Gastrocnemius medialis (tissue), 4 donors: ENCODE measurements around the gene STK39.

ENCODE experiments used
- POLR2A ChIP-seq, 2 donors: fragments of 450-650 bp; IDR thresholded peaks; one replicate each; pipeline ENCODE4 v1.6.1; 2017; ENCODE audit warnings: antibody characterized with exemption in 2 of 2, mild to moderate bottlenecking in 2 of 2, moderate library complexity in 2 of 2
- TF ChIP-seq, protein P1 (sequence below), 5 experiments: fragments of 450-650 bp in 3 of 5; fragments of 200-600 bp in 2 of 5; sonication (generic) in 2 of 5; IDR thresholded peaks in 4 of 5; conservative IDR thresholded peaks in 1 of 5; 1 replicate in 4 of 5; 2 replicates in 1 of 5; pipeline ENCODE4 v1.5.1; 2016 to 2019; ENCODE audit warnings: antibody characterized with exemption in 5 of 5, mild to moderate bottlenecking in 3 of 5, moderate library complexity in 3 of 5

DNA sequence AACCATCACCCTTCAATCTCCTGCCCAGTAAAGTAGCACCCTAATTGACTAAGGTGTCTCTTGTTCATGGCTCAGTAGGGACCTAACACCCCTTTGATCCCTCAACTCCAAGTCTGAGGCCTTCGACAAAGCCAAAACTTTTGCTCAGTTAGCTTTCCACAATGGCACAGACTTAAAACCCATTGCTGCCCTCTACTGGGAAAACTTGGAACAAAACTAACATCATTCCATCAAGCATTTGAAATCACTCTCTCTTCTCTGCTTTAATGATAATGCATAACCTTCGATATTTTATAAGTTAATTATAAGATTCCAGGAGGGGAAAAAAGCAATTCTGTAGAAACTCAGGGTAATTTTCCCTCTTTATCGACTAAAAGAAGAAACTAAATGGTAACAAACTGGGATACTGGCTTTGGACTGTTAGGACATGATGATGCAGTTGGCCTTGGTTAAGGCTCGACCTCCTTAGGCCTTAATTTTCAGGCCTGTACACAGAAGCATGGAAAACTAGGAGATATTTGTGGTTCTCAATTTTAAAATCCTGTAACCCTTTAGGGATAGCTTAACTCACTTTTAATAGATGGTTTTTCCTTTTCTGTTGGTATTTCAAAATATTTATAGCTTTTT is 127.8 kb downstream of the STK39 start:
- TF ChIP-seq, protein P1, sequence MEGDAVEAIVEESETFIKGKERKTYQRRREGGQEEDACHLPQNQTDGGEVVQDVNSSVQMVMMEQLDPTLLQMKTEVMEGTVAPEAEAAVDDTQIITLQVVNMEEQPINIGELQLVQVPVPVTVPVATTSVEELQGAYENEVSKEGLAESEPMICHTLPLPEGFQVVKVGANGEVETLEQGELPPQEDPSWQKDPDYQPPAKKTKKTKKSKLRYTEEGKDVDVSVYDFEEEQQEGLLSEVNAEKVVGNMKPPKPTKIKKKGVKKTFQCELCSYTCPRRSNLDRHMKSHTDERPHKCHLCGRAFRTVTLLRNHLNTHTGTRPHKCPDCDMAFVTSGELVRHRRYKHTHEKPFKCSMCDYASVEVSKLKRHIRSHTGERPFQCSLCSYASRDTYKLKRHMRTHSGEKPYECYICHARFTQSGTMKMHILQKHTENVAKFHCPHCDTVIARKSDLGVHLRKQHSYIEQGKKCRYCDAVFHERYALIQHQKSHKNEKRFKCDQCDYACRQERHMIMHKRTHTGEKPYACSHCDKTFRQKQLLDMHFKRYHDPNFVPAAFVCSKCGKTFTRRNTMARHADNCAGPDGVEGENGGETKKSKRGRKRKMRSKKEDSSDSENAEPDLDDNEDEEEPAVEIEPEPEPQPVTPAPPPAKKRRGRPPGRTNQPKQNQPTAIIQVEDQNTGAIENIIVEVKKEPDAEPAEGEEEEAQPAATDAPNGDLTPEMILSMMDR (IDR thresholded peaks at IDR 0.05 in 4 of 5, conservative IDR thresholded peaks at IDR 0.05 in 1 of 5), result peak in 4 of 5 experiments; percentile 32 to 57 (median 52)
- TF ChIP-seq POLR2A (IDR thresholded peaks at IDR 0.05), result no peak
